ENCODE data around the gene PTPN4.

The PTPN4 gene

DNA sequence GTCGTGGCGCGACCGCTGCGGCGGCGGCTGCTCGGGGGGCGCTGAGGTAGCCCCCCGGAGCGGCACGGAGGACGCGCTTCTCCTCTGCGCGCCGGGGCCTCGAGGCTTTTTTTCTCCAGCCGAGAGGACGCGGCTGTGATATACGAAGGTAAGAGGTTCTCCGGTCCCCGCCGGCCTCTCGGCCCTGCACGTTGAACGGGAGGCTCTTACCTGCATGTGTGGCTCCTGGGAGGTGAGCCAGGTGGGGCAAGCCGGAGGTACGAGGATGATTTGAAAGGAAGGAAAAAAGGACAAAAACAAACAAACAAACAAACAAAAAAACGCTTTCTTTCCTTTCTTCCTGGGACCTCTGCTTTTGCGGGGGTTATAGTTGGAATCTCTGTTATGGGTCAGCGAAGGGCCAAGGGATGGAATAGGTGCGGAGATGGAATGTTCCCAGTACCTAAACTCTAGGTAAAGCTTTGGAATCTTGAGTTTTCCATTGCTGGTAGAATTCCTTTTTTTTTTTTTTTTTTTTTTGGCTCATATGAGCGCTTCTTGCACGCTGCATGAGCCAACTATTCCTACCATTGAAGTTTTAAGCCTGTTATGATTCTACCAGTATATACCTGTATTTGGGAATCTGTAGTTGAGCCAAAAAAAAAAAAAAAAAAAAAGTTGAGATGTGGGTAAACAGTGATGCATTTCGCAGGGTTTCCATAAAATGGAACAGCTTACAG lies 674 bp downstream of the PTPN4 start:
- DNase-seq (ENCODE audit: low read depth in 1 of 2, low spot score in 1 of 2): peak in 1 of 2 donors; percentile 13

- DNase-seq (ENCODE audit: low read depth in 1 of 2, low spot score in 1 of 2): no peak
Measured at GRCh38 chr2:119760956-119761275, 1.2 kb downstream of the PTPN4 start.

GRCh38 chr2:119764832-119765231 lies 5.1 kb downstream of the PTPN4 start:
- no peak for DNase-seq (ENCODE audit: low read depth in 1 of 2, low spot score in 1 of 2)

DNA sequence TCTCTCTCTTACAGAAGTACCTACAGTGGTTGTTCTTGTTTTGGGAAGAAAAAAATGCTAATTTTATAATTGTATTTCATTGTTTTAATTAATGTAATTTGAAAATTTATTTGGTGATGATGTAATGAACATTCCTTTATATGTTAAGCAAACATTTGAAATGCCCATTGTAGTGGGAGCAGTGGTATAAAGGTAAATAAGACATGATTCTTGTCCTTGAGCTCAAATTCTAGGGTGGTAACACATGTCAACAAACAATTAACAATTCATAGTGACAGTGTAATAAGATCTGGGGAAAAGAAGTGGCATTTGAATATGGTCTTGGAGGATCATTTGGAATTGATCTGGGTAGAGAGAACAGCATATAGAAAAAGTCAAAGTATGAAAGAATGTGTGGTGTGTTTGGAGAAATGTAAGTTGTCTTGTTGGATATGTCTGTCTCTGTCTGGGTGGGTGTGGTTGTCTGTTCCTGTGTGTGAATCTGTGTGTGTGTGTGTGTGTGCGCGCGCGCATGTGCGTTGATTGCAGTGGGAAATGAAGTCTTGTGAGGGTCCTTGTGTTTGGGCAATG lies 5.8 kb downstream of the PTPN4 start:
- DNase-seq (ENCODE audit: low read depth in 1 of 2, low spot score in 1 of 2): no peak

- no peak for DNase-seq (ENCODE audit: low read depth in 1 of 2, low spot score in 1 of 2)
Measured at GRCh38 chr2:119766944-119767343, 7.2 kb downstream of the PTPN4 start.

DNA sequence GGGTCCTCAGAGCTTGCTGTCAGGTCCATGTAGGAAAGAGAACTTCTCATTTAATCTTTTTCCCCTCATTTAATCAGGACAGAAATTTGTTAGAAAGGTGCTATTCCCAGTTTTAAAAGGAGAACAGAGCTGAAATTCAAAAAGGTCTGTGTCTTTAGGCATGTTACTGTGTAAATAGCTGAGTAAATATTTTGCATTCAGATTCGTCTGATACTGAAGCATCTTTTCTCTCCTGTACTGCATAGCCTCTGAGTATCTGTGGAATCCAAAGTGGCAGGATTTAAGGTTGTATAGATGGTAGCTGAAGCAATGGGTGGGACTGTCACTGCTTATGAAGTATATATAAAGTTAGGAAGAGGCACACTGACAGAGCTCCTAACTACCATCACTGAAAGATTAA lies 9.0 kb downstream of the PTPN4 start:
- no peak for DNase-seq (ENCODE audit: low read depth in 1 of 2, low spot score in 1 of 2)

DNA sequence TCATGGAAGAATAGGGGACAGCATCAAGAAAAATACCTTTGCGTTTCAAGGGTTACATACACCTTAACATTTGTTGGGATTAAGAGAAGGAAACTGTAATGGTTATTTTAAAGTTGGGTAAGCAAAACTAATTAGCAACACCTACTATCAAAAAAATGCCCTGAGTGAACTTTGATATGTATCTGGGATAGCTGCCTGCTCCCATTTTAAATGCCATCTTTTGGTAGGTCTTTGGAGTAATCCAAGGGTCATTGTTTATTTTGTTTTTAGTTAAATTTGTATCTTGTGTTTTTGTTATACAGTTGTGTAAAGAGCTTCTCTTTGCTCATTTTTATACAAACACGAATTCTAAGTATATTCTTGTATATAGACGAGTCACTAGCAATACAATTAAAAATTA lies 9.9 kb downstream of the PTPN4 start:
- DNase-seq (ENCODE audit: low read depth in 1 of 2, low spot score in 1 of 2): no peak

DNA sequence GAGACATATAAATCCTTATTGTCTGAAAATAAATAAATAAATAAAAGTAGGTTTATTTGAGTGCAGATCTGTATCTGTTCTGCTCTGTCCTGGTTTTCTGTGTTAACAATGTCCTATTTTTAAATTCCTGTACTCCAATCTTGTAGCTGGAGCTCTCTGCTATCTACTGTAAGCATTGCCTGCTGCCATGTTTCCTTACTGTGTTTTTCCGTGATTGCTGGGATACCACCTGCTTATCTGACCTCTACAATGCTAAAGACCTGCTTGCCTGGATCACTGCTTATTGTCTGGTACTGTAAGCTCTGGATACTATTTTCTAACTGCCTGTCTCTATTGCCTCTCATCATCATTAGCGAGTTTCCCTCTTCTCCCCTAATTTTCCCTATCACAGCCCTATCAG lies 11.6 kb downstream of the PTPN4 start:
- DNase-seq (ENCODE audit: low read depth in 1 of 2, low spot score in 1 of 2): no peak

GRCh38 chr2:119772128-119772527 lies 12.4 kb downstream of the PTPN4 start:
- DNase-seq (ENCODE audit: low read depth in 1 of 2, low spot score in 1 of 2): no peak

GRCh38 chr2:119772767-119773166 lies 13.0 kb downstream of the PTPN4 start:
- no peak for DNase-seq (ENCODE audit: low read depth in 1 of 2, low spot score in 1 of 2)

DNA sequence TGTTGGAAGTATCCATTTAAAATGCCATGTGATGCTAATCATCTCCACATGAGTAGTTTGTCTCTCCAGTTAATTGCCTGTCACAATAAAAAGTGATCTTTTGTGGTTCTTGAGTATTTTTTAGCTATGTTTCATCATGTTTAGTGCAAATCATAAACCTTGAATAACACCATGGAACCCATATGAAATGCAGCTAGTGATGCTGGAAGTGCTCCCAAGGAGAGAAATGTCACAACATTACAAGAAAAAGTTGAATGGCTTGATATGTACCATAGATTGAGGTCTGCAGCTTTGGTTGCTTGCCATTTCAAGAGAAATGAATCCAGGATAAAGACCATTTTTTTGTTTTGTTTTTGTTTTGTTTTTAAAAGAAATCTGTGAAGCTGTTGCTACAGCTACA lies 14.3 kb downstream of the PTPN4 start:
- no peak for DNase-seq (ENCODE audit: low read depth in 1 of 2, low spot score in 1 of 2)

DNA sequence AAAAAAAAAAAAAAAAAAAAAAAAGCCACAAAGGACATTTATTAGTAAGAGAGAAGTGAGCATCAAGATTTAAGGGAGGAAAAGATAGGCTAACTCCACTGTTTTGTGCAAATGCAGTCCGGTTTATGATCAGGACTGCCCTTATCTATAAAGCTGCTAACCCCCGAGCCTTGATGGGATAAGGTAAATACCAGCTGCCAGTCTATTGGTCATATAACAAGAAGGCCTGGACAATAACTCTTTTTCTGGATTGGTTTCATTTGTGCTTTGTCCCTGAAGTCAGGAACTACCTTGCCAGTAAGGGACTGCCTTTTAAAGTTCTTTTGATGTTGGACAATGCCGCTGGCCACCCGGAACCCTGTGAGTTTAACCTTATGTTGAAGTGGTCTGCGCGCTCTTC lies 15.4 kb downstream of the PTPN4 start:
- DNase-seq (ENCODE audit: low read depth in 1 of 2, low spot score in 1 of 2): no peak

GRCh38 chr2:119782308-119783027 lies 22.7 kb downstream of the PTPN4 start:
- no peak for DNase-seq (ENCODE audit: low read depth in 1 of 2, low spot score in 1 of 2)

DNA sequence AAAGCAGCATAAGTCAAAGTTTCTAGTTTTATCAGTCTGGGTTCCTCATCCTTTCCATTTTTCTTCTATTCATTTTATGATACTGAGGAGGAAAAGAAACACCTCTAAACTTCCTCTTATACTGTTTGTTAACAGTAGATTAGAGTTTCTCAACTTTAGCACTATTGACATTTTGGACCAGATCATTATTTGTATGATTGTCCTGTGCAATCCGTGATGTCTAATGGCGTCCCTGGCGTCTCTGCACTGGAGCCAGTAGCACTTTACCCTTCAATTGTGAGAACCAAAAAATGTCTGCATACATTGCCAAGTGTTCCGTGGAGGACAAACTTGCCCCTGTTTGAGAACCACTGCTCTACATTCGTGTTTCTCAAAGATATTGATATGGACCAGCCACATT lies 25.2 kb downstream of the PTPN4 start:
- no peak for DNase-seq (ENCODE audit: low read depth in 1 of 2, low spot score in 1 of 2)

DNA sequence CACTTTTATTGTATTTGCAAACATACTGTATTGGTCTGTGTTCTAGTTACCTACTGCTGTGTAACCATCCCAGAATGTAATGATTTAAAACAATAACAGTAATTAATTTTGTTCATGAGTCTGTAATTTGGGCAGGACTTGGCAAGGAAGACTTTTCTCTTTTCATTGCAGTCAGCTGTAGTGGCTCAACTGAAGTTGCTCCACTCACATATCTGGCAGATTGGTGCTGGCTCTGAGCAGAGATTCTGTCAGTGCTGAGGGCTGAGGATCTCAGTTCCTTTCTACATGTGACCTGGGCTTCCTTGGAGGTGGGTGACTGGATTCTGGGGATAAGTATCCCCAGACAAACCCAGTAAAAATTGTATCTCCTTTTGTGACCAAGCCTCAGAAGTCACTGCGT lies 26.6 kb downstream of the PTPN4 start:
- no peak for DNase-seq (ENCODE audit: low read depth in 1 of 2, low spot score in 1 of 2)

GRCh38 chr2:119788752-119789151 lies 29.0 kb downstream of the PTPN4 start:
- DNase-seq (ENCODE audit: low read depth in 1 of 2, low spot score in 1 of 2): no peak

GRCh38 chr2:119790466-119790865 lies 30.7 kb downstream of the PTPN4 start:
- DNase-seq (ENCODE audit: low read depth in 1 of 2, low spot score in 1 of 2): no peak

- DNase-seq (ENCODE audit: low read depth in 1 of 2, low spot score in 1 of 2): no peak
Measured at GRCh38 chr2:119792907-119793312, 33.2 kb downstream of the PTPN4 start.

DNA sequence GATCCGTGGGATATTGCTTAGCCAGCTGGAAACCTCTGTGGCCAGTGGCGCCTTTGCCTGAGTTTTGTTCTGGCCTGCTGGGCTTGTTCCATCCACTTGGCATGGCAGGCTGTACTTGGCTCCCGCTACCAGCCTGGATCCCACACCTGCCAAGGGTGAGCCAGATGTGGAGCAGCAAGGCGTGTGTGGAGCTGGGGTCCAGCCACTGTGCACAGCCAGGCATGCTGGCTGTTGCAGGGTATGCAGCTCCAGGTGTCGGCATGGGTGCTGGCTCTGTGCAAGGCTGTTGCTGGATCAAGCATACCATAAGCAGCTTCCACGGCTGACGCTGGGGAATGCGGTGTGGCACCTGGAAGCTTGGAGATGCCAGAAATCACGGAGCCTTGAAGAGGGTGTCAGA lies 34.5 kb downstream of the PTPN4 start:
- DNase-seq (ENCODE audit: low read depth in 1 of 2, low spot score in 1 of 2): no peak

DNA sequence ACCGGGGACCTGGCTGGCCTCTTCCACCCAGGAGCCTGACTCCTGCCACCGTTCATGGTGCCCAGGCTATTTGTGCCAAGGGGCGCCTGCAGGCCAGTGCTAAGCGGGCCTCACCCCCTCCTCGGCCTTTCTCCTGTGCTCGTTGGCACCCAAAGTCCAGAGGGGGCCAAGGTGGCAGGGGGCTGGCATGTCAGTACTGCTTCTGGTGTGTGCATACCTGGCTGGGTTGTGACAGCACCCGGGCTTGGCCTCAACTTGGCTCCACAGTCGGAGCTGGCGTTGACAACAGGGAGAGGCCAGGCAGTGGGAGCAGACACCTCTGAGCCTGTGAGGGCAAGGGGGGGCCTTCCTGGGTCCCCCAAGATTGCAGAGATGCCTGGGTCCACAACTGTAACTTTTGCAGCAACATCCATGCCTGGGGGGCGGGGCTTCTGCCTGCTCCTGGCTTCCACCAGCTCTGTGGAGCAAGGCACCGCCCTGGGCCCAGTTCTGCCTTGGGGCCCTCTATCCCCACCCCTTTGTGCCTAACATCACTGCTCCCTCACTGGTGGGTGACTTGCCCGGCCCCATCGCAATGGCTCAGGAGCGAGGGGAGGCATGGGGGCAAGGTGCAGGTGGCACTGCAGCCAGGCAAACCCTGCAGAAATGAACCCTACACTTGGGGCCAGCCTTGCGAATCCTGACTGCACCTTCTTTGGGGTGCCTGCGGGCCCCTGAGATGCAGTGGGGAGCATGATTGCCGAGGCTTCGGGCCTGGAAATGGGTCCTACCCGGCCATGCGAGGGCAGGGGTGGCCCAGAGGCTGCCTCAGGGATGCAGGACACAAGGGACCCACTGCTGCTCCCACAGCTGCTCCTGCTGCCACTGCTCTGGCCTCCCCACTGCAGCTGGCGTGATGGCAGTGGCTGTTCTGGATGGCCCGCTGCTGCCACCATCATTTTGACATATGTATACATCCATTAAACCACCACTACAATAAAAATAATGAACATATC lies 35.9 kb downstream of the PTPN4 start:
- no peak for DNase-seq (ENCODE audit: low read depth in 1 of 2, low spot score in 1 of 2)

DNA sequence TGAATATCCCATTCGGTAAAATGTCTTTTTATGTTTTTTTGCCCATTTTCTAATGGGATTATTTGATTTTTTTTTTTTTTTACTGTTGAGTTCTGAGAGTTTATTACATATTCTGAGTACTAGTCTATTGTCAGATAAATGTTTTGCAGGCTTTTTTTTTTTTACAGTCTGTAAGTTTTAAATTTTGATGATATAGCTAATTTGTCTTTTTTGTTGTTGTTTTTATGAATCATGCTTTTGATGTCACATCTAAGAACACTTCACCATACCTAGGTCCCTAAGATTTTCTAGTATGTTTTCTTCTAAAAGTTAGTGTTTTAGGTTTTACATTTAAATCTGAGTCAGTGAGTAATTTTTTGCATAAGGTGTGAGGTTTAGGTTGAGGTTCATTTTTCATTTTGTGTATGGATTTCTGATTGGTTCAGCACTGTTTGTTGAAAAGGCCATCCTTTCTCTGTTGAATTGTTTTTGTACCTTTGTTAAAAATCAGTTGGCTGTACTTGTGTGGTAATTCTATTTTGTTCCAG lies 40.7 kb downstream of the PTPN4 start:
- no peak for DNase-seq (ENCODE audit: low read depth in 1 of 2, low spot score in 1 of 2)

Data from stimulated activated CD4-positive, alpha-beta T cell treated with anti-CD3 and anti-CD28 coated beads, Interleukin-15, amount 100 ng/mL, for 1 hour (primary cell).